A549 (cell line): ENCODE results near the gene B3GALNT2.
"Not testable (repeated sequence)": the region's sequence is repeated elsewhere in the genome, so short reads cannot be mapped to it uniquely, and the experiment has no call there.

Source experiments
- CBX2 ChIP-seq: fragments of 200-600 bp; sonication (generic); IDR thresholded peaks from 2 replicates; pipeline ENCODE4 v1.6.1; 2016; ENCODE audit warnings: low read depth, mild to moderate bottlenecking, borderline replicate concordance
- CHD2 ChIP-seq: fragments of 150-350 bp; IDR thresholded peaks from 2 replicates; pipeline ENCODE4 v1.6.1; 2014; ENCODE audit warnings: low read length; ENCODE audit not compliant: partially characterized antibody
- MYC ChIP-seq: IDR thresholded peaks from 2 replicates; pipeline ENCODE4 v1.6.1; 2012; ENCODE audit warnings: mild to moderate bottlenecking, inconsistent platforms, low read length, improper control_type of control experiment, borderline replicate concordance
- POLR2A ChIP-seq: IDR thresholded peaks from 2 replicates; pipeline ENCODE4 v1.6.1; 2012; ENCODE audit warnings: mild to moderate bottlenecking, low read length

DNA sequence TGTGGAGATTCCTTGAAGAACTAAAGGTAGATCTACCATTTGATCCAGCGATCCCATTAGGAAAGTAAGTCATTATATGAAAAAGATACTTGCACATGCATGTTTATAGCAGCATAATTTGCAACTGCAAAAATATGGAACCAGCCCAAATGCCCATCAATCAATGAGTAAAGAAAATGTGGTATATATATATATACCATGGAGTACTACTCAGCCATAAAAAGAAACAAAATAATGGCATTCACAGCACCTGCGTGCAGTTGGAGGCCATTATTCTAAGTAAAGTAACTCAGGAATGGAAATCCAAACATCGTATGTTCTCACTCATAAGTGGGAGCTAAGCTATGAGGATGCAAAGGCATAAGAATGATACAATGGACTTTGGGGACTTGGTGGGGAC is 41.4 kb downstream of the B3GALNT2 start:
- not testable (repeated sequence) for TF ChIP-seq POLR2A, CHD2, CBX2, MYC
